WI38 (cell line): ENCODE measurements around the gene SLBP.

ENCODE experiments used
- H3K4me3 ChIP-seq: 2 replicates; pipeline ENCODE4 v1.5.1; 2011; ENCODE audit warnings: low read depth, mild to moderate bottlenecking, control low read depth, low read length
- TF ChIP-seq, protein P1 (sequence below): IDR thresholded peaks from 2 replicates; pipeline ENCODE4 v1.5.1; 2012; ENCODE audit warnings: low read depth, mild to moderate bottlenecking, control low read depth, low read length

Gene SLBP

DNA sequence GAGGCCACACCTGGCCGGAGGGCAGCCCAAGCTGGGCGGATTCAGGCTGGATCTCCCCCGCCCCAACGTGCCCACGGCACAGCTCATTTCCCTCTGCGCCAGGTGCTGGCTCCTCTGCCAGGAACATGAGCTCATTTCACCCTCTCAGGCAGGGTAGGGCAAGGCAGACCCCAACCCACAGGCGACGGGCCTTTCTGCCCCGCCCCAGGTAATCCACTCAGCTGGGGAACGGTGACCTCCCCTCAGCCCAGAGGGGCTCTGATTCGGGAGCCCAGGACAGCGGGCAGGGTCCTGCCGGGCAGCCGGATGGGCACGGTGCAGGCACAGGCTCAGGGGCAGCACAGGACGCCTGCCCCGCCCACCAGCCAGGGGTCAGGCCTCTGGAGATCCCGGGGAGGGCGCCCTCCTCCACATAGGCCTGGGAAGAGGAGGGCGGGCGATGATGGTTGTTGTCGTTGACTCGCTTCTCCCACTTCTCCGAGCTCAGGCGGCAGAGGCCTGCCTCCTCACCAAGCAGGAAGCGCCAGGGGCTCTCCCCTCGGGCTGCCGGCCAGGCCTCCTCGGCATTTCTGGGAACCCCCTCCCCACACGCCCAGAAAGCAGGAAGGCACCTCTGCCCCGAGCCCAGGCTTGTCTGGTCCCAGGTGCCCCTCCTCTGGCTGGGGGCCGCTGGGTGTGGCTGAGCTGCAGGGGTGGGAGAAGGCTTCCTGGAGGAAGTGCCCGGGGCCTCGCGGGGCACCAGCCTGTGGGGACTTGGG, 40.3 kb upstream of the SLBP start:
- TF ChIP-seq, protein P1, sequence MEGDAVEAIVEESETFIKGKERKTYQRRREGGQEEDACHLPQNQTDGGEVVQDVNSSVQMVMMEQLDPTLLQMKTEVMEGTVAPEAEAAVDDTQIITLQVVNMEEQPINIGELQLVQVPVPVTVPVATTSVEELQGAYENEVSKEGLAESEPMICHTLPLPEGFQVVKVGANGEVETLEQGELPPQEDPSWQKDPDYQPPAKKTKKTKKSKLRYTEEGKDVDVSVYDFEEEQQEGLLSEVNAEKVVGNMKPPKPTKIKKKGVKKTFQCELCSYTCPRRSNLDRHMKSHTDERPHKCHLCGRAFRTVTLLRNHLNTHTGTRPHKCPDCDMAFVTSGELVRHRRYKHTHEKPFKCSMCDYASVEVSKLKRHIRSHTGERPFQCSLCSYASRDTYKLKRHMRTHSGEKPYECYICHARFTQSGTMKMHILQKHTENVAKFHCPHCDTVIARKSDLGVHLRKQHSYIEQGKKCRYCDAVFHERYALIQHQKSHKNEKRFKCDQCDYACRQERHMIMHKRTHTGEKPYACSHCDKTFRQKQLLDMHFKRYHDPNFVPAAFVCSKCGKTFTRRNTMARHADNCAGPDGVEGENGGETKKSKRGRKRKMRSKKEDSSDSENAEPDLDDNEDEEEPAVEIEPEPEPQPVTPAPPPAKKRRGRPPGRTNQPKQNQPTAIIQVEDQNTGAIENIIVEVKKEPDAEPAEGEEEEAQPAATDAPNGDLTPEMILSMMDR, result no peak
- H3K4me3 ChIP-seq, result no peak overlapping the region

DNA sequence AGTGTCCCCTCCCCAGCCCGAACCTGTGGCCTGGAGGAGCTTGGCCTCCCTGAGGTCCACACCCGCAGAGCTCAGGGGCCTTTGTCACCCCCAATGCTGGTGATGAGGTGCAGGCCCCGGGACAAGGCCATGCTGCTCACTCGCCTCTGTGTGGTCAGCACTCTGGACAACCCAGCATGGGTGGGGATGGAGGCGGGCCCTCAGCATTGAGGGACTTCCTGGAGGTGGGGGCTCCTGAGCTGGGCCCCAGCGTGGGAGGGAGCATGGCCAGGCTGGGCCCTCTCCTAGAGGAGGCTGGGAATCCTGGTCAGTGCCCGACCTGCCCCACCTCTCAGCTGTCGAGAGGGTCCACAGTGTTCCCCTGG, 39.8 kb upstream of the SLBP start:
- TF ChIP-seq, protein P1, result no peak
- no peak overlapping the region for H3K4me3 ChIP-seq

DNA sequence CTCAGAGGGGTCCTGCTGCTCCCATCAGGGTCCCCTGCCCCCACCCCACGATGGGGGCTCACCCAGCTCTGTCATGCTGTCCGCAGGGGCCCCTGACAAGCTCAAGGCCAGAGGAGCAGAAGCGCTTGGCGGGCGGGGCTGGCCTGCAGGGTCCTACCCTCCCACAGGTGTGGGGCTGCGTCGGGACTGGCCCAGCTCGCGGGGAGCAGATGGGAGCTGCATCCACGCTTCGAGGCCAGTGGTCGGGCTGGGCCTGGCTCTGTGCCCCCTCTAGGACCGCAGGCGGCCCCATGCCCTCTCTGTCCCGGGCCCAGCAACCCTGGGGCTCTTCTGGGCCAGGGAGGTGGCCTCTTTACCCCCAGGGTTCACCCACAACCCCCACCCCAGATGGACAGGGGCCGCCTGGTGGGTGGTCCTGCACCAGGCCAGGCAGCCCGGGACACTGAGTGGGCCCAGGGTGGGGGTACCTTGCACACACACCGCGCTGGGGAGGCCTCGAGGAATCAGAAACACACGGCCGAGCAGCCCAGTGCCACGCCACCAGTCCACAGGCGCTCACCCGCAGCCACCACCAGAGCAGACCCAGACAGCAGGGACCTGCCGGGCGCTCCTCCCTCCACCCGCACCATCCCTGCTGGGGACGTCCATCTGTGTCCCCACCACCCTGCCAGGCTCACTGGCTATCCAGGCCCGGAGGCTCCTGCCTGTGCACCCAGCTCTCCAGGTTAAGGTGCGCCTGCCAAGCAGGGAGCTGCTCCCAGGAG, 39.2 kb upstream of the SLBP start:
- TF ChIP-seq, protein P1, result no peak
- H3K4me3 ChIP-seq, result no peak overlapping the region

DNA sequence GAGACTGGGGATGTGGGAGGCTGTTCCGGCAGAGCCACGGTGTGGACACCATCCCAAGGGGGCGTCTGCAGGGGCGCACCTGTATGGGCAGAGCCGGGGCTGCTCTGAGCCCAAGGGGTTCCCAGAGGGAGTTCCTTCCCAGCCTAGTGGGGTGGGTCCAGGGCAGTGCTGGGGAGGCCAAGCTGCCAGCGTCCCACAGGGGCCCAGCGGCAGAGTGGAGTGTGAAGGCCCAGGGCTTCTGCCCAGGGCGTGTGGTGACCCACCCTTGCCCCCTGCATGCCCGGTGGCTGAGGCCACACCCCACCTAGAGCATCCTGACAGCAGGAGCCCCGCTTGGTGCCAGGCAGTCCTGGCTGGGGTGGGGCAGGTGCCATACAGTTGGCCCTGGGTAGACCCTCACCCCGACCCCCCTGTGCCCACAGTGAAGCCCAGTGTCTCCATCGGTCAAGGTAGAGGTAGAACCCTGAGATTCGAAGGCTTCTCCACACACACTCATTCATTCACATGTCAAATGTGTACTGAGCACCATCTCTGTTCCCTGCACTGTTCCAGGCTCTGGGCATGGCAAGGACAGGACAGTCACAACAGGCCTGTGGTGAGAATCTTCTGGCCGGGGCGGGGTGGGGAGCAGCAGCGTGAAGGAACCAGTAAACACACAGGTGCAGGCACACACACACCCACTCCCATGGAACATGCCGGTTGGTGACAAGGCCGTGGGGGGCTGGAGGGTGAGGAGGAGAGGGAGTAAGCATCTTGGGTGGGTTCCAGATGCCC, 38.4 kb upstream of the SLBP start:
- TF ChIP-seq, protein P1, result no peak
- H3K4me3 ChIP-seq, result no peak overlapping the region

DNA sequence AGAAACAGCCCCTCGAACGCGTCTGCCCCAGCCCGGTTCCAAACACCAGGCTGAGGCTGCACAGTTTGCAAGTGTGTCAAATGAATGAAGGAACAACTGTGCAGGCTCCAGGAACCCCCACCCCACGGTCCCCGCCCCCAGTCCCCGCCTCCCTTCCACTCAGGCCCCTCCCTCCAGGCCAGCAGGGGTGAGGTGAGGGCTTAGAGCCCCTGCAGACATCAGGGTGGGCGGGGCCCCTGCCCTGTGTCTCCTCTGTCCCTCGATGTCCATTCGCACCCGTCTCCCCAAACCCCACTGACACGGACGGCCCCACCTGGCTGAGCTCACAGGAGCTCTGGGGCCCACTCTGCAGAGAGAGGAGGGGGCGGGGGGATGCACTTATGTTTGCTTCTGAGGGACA, 37.7 kb upstream of the SLBP start:
- TF ChIP-seq, protein P1, result no peak
- H3K4me3 ChIP-seq, result no peak overlapping the region

DNA sequence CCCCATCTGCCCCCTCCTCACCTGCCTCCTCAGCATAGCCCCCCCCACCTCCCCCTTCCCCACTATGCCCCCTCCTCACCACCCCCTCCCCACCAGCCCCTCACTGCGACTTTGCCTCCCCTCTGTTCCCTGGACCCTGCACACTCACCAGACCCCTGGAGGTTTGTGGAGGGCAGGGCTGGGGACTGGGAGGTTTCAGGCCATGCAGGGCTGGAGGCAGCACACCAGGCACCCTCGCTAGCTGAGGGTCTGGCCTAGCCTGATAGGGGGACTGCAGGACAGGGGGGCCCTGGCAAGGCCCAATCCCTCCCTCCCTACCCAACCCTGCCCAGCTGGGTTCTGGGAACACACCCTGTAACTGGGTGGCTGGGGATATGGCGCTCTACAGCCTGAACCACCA, 37.3 kb upstream of the SLBP start:
- TF ChIP-seq, protein P1, result no peak
- H3K4me3 ChIP-seq, result no peak overlapping the region
